ENCODE results near the gene UBAC1. TPM values are rescaled to one million over a fixed set of nuclear protein-coding genes. Genes with fewer than 3 reads are reported as not detected.
A peak's percentile ranks its signal among the peaks of the same experiment; 100 is the strongest.

The UBAC1 gene
- total and polyA plus RNA-seq, 9 of the 15 experiments (the other 6 are each of a cell fraction or from before 2014, with no cell fraction given), result 94.0 to 399 (median 228) TPM

DNA sequence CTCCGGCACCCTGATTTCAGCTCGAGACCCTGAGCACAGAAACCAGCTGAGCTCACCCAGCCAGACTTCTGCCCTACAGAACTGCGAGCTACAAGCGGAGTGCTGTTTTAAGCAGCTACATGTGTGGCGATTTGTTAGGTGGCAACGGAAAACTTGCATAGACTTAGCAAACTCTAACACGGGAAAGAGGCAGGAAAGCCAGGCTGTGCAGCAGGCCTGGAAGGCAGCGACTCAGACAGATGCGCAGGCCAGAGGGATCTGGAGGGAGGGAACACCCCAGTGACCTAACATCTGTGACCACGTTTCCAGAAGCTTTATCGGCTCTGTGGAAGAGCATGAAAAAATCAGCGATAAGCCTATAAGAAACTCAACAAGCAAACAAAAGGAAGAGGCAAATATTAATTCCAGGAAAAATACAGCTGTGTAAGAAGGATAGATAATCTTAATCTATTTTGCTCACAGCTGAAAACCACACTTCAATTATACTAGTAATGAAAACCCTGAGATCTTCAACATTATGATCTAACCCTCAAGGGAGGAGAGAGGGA is 11.0 kb downstream of the UBAC1 start (continued):
- TF ChIP-seq ZNF165 (CRISPR knock-in tag; IDR thresholded peaks at IDR 0.05; ENCODE audit: borderline replicate concordance), result peak; percentile 68; the same call in 1 of the 2 replicates
- TF ChIP-seq, protein P1, sequence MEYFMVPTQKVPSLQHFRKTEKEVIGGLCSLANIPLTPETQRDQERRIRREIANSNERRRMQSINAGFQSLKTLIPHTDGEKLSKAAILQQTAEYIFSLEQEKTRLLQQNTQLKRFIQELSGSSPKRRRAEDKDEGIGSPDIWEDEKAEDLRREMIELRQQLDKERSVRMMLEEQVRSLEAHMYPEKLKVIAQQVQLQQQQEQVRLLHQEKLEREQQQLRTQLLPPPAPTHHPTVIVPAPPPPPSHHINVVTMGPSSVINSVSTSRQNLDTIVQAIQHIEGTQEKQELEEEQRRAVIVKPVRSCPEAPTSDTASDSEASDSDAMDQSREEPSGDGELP (CRISPR knock-in tag; IDR thresholded peaks at IDR 0.05; ENCODE audit: borderline replicate concordance), result peak; percentile 81
- TF ChIP-seq ZNF75A (CRISPR knock-in tag; IDR thresholded peaks at IDR 0.05), result peak; percentile 42; the same call in 1 of the 2 replicates
- peak; percentile 86 for TF ChIP-seq CHD1 (IDR thresholded peaks at IDR 0.05; ENCODE audit: low read length)
- TF ChIP-seq SRSF7 (optimal IDR thresholded peaks at IDR 0.05; ENCODE audit: low read depth, low read length), result no peak
- TF ChIP-seq, protein P2, sequence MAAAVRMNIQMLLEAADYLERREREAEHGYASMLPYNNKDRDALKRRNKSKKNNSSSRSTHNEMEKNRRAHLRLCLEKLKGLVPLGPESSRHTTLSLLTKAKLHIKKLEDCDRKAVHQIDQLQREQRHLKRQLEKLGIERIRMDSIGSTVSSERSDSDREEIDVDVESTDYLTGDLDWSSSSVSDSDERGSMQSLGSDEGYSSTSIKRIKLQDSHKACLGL (CRISPR knock-in tag; IDR thresholded peaks at IDR 0.05; ENCODE audit: borderline replicate concordance, poor library complexity, severe bottlenecking), result no peak
- peak in 1 of 2 experiments; percentile 30; a peak in 1 of 4 replicates for TF ChIP-seq SIN3A (IDR thresholded peaks at IDR 0.05; ENCODE audit: borderline replicate concordance in 2 of 2, control insufficient read depth in 1 of 2, low read depth in 2 of 2, low read length in 2 of 2)
- peak; percentile 93 for TF ChIP-seq TAL1 (IDR thresholded peaks at IDR 0.05)
- peak; percentile 21 for TF ChIP-seq TBP (optimal IDR thresholded peaks at IDR 0.05; ENCODE audit: low read depth, low read length)
- TF ChIP-seq RUNX1 (IDR thresholded peaks at IDR 0.05; ENCODE audit: low read depth), result peak; percentile 31; the same call in 1 of the 2 replicates
- TF ChIP-seq ZEB2 (IDR thresholded peaks at IDR 0.05), result peak; percentile 67
- peak; percentile 90 for TF ChIP-seq SMARCE1 (IDR thresholded peaks at IDR 0.05)
- TF ChIP-seq FOSL1 (tag; conservative IDR thresholded peaks at IDR 0.05), result peak; percentile 72
- TF ChIP-seq SP2 (IDR thresholded peaks at IDR 0.05; ENCODE audit: extremely low read depth, low read depth, low read length, poor library complexity, severe bottlenecking), result no peak
- TF ChIP-seq RBM15 (IDR thresholded peaks at IDR 0.05; ENCODE audit: insufficient read depth, low read length), result no peak
- 0 out of 2 replicates have a peak, but pooled peaks have one; percentile 63 for TF ChIP-seq DDX20 (tag; IDR thresholded peaks at IDR 0.05; ENCODE audit: low read depth)
- TF ChIP-seq EHMT2 (IDR thresholded peaks at IDR 0.05), result peak; percentile 82
- TF ChIP-seq ELF2 (CRISPR knock-in tag; IDR thresholded peaks at IDR 0.05), result no peak
- TF ChIP-seq, protein P3, sequence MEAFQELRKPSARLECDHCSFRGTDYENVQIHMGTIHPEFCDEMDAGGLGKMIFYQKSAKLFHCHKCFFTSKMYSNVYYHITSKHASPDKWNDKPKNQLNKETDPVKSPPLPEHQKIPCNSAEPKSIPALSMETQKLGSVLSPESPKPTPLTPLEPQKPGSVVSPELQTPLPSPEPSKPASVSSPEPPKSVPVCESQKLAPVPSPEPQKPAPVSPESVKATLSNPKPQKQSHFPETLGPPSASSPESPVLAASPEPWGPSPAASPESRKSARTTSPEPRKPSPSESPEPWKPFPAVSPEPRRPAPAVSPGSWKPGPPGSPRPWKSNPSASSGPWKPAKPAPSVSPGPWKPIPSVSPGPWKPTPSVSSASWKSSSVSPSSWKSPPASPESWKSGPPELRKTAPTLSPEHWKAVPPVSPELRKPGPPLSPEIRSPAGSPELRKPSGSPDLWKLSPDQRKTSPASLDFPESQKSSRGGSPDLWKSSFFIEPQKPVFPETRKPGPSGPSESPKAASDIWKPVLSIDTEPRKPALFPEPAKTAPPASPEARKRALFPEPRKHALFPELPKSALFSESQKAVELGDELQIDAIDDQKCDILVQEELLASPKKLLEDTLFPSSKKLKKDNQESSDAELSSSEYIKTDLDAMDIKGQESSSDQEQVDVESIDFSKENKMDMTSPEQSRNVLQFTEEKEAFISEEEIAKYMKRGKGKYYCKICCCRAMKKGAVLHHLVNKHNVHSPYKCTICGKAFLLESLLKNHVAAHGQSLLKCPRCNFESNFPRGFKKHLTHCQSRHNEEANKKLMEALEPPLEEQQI (IDR thresholded peaks at IDR 0.05), result no peak
- TF ChIP-seq JUND (IDR thresholded peaks at IDR 0.05; ENCODE audit: borderline replicate concordance, low read depth, low read length), result peak; percentile 76
- peak; percentile 79; the same call in 2 of the 3 replicates for TF ChIP-seq JUND (tag; IDR thresholded peaks at IDR 0.05; ENCODE audit: borderline replicate concordance, low read depth, low read length)
- TF ChIP-seq YBX1 (IDR thresholded peaks at IDR 0.05), result no peak
- TF ChIP-seq, protein P4, sequence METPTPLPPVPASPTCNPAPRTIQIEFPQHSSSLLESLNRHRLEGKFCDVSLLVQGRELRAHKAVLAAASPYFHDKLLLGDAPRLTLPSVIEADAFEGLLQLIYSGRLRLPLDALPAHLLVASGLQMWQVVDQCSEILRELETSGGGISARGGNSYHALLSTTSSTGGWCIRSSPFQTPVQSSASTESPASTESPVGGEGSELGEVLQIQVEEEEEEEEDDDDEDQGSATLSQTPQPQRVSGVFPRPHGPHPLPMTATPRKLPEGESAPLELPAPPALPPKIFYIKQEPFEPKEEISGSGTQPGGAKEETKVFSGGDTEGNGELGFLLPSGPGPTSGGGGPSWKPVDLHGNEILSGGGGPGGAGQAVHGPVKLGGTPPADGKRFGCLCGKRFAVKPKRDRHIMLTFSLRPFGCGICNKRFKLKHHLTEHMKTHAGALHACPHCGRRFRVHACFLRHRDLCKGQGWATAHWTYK (CRISPR knock-in tag; IDR thresholded peaks at IDR 0.05), result peak; percentile 76; the same call in 1 of the 2 replicates
- peak; percentile 83; the same call in 1 of the 2 replicates for TF ChIP-seq MTA1 (IDR thresholded peaks at IDR 0.05; ENCODE audit: borderline replicate concordance)
- peak; percentile 51 for TF ChIP-seq SMAD1 (IDR thresholded peaks at IDR 0.05; ENCODE audit: low read depth, low read length, partially characterized antibody)
